Amygdala (tissue), 56 donors: ENCODE data around the gene DDX19B.
"Not testable (repeated sequence)": the region's sequence is repeated elsewhere in the genome, so short reads cannot be mapped to it uniquely, and the experiment has no call there.

Source experiments
- DNase-seq, 56 donors: peaks; one replicate each; lab custom pipeline; 2025; lab: John Stamatoyannopoulos, UW

The DDX19B gene

DNA sequence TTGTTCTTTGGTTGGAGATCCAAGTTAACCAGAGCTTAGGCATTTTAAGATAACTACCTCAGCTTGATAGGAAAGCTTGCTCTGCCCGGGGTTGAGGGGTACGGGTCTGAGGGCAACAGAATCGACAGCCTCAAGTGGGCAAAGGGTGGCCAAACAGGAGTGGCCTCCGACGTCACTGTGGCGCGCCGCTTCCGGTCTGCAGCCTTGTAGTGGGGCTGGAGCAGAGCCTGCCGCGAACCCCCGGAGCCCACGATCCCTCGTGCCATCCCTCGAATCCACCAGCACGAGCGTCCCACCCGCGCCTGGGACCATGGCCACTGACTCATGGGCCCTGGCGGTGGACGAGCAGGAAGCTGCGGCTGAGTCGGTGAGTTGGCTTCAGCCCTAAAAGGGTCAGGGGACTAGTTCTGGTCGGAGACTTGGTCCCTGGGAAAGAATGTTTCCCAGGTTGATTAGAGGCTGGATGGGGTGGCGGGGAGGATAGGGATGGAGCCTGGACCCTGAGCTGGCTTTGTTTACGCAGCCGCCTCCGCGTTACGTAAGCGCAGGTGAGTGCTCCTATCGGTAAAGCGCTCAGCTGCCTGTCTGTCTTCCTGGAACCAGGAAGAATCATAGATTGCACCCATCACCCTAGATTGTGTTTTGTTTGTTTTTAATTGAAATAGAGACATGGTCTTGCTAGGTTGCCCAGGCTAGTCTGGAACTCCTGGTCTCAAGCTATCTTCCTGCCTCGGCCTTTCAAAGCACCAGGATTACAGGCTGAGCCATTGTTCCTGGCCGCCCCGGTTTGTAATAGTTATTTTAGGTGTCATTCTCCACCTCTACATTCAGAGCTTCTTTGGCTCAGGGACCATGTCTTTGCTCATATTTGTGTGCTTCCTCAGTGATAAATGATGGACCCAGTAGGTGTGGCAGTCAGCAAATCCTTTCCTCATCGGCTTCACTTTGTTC lies at the start of gene DDX19B:
Gene DDX19B (plus strand): TSS at position 199 of the 951 bp plus-strand sequence. CDS start 112 bp downstream, at position 311.
- peak; percentile 10 to 89 (median 64) for DNase-seq

DNA sequence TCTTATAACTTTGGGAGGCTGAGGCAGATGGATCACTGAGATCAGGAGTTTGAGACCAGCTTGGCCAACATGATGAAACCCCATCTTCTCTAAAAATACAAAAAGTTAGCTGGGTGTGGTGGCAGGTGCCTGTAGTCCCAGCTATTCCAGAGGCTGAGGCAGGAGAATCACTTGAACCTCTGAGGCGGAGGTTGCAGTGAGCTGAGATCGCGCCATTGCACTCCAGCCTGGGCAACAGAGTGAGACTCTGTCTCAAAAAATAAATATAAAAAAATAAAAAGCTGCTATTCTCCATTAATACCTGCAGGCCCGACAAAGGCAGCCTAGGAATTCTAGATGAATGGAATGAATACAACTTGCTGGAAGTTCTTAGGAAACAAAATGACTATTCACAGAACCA lies 49.3 kb upstream of the DDX19B start:
- DNase-seq, result not testable (repeated sequence)

DNA sequence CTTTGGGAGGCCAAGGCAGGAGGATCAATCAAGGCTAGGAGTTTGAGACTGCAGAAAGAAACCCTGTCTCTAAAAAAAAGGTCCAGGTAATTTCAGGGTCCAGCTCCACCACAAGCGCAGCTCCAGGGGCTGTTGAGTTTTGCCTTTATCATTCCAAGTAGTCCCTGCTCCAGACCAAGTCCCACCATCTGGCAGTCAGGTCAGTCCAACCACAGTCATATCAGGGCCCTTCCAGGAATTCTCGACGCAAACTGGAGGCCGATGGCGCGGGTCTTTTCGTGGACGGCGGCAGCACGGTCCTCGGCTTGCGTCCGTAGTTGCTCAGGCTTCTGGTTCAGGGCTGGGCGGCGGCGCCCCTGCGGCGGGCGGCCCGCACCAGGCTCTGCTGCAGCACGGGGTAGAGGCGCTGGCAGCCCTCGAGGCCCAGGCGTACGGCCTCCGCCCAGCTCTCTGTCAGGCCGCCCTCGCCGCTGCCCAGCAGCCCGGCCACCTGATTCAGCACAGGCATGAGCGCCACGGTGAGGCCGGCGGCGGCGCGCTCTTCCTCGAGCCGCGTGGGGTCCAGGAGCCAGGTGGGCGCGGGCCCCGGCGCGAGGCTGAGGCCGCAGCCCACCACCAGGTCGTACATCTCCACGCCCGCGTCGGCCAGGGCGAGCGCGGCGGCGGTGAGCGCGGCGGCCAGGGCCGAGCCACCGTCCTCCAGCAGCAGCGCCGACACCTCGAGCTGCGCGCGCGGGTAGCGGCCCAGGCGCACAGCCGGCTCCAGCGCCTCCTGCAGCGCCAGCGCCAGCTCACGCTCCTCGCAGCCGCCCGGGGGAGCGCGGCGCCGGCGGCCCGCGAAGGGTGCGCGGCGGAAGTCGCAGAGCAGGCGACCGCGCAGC lies 48.0 kb upstream of the DDX19B start:
- DNase-seq, result peak in 10 of 56 donors; percentile 26 to 68 (median 46)

DNA sequence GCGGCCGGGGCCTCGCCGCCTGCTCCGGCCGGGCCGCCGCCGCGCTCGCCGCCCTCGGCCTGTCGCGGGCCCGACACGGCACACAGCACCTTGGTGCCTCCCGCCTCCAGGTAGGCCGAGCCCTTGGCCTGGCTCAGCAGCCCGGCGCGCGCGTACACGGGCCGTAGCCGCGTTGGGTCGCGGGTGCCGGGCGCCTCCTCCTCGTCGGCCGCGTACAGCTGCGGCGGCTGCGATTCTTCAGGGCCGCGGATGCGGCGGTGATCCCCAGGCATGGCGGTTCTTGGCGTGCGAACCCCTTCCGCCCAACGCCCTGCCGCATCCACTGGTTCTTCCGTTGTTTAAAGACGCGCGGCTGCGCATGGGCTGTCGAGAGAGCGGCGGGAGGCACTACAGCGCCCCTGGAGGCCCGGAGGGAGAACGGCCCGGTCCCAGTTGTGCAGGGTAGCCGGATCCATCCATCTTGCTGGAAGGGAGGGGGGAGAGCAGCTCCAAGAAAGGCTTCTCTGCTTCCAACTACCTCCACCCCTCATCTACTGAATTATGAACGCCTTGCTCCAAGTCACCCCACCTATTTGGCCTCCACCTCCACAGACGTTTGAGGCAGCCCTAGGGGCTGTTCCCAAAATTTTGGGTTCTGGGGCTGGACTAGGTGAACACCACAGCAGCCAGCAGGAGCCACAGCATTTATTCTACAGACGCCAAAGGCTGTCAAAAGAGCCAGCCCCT lies 47.2 kb upstream of the DDX19B start, which contains the start of gene EXOSC6:
Gene EXOSC6 (minus strand): TSS at position 312 of the 726 bp plus-strand sequence. CDS start 40 bp downstream, at position 272.
- peak; percentile 21 to 94 (median 82) for DNase-seq

DNA sequence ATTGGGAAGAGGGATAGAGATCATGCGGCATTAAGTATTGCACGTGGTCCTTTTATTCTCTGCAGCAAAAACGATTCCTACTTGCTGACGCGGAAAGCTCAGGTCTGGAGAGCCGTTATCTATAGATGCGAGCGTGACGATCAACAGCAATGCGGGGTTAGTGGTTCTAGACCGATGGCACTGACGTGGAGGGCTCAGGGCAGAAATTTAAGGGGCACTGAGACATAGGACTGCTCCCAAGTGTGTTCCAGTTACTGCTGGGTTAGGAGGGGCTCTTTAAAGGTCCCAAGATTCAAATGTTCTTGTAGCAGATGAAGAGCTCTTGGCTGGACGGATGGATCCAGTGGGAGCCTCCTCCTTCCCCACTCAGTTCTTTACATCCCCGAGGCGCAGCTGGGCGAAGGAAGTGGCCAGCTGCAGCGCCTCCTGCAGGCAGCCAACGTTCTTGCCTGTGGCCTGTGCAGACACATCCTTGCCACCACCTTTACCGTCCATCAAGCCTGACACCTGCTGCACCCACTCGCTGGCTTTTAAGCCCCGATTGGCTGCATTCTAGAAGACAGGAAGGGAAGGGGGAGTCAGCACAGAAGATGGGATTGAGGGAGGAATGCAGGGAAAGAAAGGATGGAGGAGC lies 46.5 kb upstream of the DDX19B start:
- DNase-seq, result no peak

DNA sequence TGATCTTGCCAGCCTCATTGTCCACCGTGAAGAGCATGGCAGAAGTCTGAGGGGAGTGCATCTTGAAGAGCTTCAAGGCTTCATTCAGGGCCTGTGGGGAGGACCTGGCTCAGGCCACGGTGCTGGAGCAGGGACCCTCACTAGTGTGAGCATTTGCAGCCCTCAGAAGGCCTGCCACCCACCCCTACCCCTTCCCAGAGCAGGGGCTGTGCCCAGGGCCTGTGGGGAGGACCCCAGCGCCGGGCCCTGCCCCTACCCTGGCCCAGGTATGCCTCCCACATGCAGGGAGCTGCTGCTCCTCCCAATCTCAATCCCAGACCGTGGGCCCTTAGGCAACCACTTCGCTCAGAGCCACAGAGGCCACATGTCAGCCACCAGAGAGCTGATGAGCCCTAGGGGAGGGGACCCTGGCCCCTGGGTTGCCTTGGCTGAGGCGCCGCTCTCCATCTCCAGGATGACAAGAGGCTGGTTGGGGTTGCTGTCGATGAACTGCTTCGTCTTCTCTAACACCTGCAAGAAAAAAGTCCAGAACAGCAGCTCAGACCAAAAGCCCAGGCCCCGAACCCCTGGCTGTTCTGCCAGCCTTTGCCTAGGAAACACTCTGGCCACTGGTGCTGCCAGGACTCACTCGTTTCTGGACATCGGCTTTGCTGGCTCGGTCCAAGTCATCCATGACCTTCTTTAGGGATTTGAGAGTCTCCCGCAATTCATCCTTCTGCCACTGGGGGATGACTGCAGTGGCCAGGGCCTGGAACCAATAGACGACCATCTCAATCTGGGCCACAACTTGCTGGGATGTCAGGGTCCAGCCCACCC lies 45.5 kb upstream of the DDX19B start:
- DNase-seq, result peak in 2 of 56 donors; percentile 5 to 25

DNA sequence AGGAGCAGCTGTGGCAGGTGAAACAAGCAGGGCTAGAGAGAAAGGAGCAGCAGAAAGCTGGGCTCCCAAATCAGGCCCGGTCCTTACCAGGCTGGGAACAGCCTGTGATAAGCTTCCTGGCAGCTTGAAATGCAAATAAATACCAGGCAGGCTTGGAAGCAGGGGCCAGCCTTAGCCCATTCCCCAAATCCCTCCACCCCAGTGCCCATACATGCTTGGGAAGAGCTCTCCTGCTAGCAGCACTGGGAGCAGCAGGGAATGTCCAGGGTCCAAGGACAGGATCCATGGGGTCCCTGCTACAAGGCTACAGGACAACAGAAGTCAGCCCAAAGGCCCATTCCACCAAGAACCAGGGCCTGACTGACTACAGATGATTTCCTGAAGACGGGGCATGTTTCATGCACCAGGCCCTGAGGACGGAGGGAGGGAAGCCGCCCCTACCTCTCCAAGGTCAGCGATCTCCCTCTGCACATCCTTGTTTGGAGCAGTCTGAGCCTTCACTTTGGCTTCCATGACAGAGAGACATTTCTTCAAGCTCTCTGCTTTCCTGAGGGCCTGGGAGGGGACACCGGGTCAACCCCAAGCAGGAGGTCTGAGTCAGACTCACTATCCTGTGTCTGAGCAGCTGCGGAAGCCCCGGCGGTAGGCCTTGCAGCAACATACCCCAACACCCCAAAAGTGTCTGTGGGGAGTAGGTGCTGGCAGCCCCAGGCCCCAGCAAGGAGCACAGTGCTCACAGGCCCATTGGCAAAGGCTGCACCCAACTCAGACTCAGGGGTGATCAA lies 44.6 kb upstream of the DDX19B start:
- DNase-seq, result no peak

DNA sequence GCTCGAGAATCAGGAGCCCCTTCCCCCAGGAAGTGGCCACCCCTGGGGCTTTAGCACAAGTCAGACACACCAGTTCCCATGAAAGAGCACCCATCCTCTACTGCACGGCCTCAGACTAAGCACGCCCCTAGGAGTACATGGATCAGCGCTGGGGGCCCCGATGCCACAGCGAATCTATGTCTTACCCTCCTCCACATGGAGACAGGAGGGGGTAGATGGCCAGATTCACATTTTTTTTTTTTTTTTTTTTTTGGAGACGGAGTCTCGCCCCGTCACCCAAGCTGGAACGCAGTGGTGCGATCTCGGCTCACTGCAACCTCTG lies 44.1 kb upstream of the DDX19B start:
- DNase-seq, result no peak

DNA sequence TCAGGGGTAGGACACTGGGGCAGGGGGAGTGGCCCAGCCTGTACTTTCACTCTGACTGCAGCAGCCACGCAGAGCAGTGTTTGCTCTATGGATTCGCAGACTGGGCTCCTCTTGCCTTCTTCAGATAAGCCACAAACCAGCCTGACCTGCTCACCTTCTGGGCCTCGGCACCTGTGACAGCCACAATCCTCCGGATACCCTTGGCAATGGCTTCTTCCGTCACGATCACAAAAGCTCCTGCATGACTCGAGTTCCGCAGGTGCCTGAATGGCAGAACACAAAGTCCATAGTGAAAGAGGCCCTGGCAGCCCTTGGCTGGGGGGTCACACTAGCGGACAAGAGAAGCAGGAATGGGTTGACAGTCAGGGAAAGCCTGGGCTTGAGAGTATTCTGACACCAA lies 43.4 kb upstream of the DDX19B start:
- no peak for DNase-seq

DNA sequence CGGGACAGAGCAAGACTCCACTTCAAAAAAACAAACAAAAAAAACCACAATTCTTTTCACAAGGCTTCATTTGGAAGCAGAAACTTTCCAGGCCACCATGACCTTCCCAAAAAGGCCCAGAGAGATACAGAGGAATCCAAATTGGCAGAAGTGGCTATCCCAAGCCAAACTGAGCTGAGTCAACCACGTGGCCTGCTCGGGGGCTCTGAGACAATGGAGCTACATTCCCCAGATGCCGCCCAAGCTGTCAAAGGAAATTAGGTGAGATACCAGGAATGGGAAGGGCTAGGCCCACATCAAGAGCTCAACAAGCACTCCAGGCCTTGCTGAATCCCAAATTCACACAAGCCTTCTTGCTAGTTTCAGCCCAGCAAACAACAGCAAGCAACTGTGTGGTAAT lies 41.6 kb upstream of the DDX19B start:
- DNase-seq, result no peak

DNA sequence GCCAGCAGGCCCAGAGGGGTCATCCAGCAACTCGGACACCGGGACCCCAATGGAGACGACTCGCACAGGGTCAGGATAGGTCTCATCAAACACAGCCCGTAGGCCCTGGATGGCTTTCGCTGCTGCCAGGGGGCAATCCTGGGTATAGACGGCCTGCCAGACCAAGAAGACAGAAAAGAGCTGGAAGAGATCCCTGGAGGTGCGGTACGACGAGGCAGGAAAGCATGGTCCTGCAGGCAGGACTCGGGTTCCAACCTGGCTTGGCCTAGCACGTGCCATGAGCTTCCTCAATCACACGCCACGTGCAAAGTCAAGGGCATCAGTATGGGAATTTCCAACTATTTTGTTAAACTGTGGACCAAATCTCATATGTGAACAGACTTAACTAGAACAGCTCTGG lies 40.9 kb upstream of the DDX19B start:
- DNase-seq, result no peak

DNA sequence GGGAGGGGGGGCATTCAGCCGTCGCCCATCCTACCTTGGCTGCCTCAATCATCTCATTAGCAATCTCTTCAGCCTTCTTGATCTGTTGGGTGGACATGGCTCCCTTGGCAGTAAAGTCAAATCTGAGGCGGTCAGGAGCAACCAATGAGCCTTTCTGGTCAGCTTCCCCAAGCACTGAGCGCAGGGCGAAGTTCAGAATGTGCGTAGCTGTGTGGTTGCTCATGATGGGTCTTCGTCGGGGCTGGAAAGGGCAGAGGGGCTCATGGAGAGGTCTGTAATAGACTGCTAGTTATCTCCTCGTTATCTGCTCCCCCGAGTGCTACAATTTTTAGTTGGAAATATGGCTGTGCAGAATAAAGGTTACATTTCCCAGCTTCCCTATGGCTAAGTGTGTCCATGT lies 40.0 kb upstream of the DDX19B start:
- DNase-seq, result no peak

DNA sequence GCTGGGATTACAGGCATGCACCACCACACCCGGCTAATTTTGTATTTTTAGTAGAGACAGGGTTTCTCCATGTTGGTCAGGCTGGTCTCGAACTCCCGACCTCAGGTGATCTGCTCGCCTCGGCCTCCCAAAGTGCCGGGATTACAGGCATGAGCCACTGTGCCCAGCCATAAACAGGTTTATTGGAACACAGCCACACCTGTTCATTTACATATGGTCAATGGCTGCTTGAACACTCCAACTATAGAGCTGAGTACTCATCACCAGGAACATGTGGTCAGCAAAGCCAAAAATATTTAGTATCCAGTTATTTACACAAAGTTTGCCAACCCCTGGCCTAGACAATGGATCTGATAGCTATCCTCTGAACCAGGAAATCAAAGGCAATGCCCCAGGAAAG lies 39.1 kb upstream of the DDX19B start:
- DNase-seq, result not testable (repeated sequence)

DNA sequence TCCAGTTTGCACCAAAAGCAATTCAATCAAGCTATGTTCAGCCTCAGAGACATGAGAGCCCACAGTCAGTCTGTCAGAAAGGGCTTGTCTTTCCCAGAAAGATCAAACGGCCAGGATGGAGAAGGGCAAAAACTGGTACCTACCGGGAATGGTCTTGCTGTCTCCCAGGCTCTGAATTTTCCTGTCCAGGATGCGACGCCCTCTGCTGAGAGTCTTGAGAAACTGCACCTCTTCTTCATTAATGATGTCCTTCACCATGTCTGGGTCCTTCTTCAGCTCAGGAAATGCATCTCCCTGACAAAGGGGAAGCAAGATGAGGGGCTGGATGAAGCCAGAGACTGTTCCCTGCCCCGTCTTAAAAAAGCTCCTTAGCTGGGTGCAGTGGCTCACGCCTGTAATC lies 31.5 kb upstream of the DDX19B start:
- DNase-seq, result peak in 4 of 56 donors; percentile 7 to 18 (median 8)

DNA sequence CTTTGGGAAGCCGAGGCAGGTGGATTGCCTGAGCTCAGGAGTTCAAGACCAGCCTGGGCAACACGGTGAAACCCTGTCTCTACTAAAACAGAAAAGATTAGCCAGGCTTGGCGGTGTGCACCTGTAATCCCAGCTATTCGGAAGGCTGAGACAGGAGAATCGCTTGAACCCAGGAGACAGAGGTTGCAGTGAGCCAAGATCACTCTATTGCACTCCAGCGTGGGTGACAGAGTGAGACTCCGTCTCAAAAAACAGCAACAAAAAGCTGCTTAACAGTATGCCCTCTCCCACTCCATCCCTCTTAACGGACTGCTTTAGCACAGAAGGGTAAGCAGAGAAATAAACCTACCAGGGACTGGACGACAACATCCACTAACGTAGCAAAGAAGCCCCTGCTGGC lies 31.1 kb upstream of the DDX19B start:
- DNase-seq, result not testable (repeated sequence)

DNA sequence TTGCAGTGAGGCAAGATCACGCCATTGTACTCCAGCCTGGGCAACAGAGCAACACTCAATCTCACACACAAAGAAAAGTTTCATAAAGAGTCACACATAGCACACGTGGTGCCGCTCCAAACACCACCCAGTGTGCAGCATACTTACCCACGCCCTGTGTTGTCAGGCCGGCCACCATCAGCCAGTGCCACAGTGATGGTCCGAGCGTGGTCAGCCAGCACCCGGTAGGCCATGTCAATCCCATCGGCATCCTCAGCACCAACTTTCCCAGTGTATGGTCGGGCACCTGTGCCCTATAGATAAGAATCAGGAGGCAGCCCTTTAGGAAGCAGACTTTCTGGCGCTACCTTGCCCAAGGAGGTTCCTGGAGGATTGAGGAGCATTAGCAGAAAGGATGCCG lies 29.5 kb upstream of the DDX19B start:
- no peak for DNase-seq

DNA sequence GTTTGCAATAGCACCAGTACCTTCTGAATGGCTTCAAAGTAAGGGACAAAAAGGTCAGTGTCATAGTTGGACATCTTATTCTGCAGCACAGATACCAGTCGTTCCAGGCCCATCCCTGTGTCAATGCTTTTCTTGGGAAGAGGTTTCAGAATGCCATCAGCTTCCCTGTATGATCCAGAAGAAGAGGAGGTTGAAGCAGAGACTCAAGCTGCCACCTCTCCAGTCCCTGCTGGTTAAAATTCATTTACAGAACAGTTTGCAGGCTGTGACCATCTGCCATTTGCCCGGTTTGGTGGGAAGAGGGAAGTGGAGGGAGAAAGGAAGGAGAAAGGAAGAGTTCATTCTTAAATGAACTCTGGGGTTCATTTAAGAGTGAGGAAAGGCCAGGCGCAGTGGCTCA lies 28.8 kb upstream of the DDX19B start:
- DNase-seq, result no peak

DNA sequence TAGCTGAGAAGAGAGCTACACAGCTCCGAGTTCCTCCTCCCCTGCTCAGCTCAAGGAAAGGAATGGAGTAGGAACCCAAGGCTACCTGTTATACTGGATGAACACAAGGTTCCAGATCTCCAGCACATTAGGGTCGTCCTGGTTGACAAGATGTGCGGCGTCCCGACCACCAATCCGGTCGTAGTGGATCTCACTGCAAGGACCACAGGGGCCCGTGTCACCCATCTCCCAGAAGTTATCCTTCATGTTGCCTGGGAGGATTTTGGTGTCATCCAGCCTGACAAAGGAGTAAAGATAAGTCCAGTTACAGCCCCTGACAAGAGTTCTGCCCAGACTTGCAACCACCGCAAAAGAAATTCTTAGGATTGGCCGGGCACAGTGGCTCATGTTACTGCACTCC lies 27.3 kb upstream of the DDX19B start:
- no peak for DNase-seq
